DOHH2 (cell line): ENCODE measurements around the gene BCL2.

Source experiments
- H3F3A ChIP-seq: fragments of 200-600 bp; sonication (generic), shearing (Covaris generic); 2 replicates; pipeline ENCODE4 v1.6.0; 2016; ENCODE audit warnings: antibody characterized with exemption, mild to moderate bottlenecking; ENCODE audit not compliant: control insufficient read depth, insufficient read depth
- H3K27ac ChIP-seq: fragments of 200-600 bp; sonication (generic); 2 replicates; pipeline ENCODE4 v1.5.1; 2014; ENCODE audit warnings: low read depth, mild to moderate bottlenecking, low read length, moderate library complexity
- H3K27me3 ChIP-seq: fragments of 200-600 bp; sonication (generic); 2 replicates; pipeline ENCODE4 v1.6.1; 2014; ENCODE audit warnings: mild to moderate bottlenecking, low read length, mixed read lengths; ENCODE audit not compliant: control insufficient read depth
- H3K36me3 ChIP-seq: fragments of 200-600 bp; sonication (generic); 2 replicates; pipeline ENCODE4 v1.6.1; 2014; ENCODE audit warnings: mild to moderate bottlenecking, low read length, moderate library complexity, mixed read lengths; ENCODE audit not compliant: control insufficient read depth
- H3K4me1 ChIP-seq: fragments of 200-600 bp; sonication (generic); 2 replicates; pipeline ENCODE4 v1.6.1; 2014; ENCODE audit warnings: mild to moderate bottlenecking, low read length, mixed read lengths; ENCODE audit not compliant: control insufficient read depth
- H3K4me2 ChIP-seq: fragments of 200-600 bp; sonication (generic); 2 replicates; pipeline ENCODE4 v1.6.0; 2014; ENCODE audit warnings: mild to moderate bottlenecking, low read length, moderate library complexity
- H3K4me3 ChIP-seq: fragments of 200-600 bp; sonication (generic); 2 replicates; pipeline ENCODE4 v1.5.1; 2014; ENCODE audit warnings: mild to moderate bottlenecking, low read length, mixed read lengths
- H3K79me2 ChIP-seq: fragments of 200-600 bp; sonication (generic); 2 replicates; pipeline ENCODE4 v1.6.1; 2014; ENCODE audit warnings: mild to moderate bottlenecking, low read length, mixed read lengths; ENCODE audit not compliant: control insufficient read depth
- H3K9me2 ChIP-seq: fragments of 200-600 bp; sonication (generic); replicated peaks from 2 replicates; pipeline ENCODE4 v1.6.1; 2014; ENCODE audit warnings: mild to moderate bottlenecking, low read length, mixed read lengths; ENCODE audit not compliant: control insufficient read depth
- H3K9me3 ChIP-seq: fragments of 200-600 bp; sonication (generic); 2 replicates; pipeline ENCODE4 v1.6.1; 2014; ENCODE audit warnings: antibody characterized with exemption, low read length, mixed read lengths; ENCODE audit not compliant: control insufficient read depth, insufficient read depth
- H4K20me1 ChIP-seq: fragments of 200-600 bp; sonication (generic); 2 replicates; pipeline ENCODE4 v1.6.0; 2014; ENCODE audit warnings: low read depth, mild to moderate bottlenecking, antibody characterized with exemption, low read length, moderate library complexity; ENCODE audit not compliant: control insufficient read depth, insufficient read depth
- CTCF ChIP-seq: fragments of 200-600 bp; sonication (generic); IDR thresholded peaks from one replicate; pipeline ENCODE4 v1.5.1; 2014; ENCODE audit warnings: antibody characterized with exemption, mild to moderate bottlenecking, low read depth, low read length; ENCODE audit not compliant: poor library complexity, severe bottlenecking
- EZH2phosphoT487 ChIP-seq: fragments of 200-600 bp; sonication (generic); IDR thresholded peaks from 2 replicates; pipeline ENCODE4 v1.6.1; 2017; ENCODE audit warnings: borderline replicate concordance, mild to moderate bottlenecking, antibody characterized with exemption, low read length, moderate library complexity, mixed read lengths

Gene BCL2

GRCh38 chr18:63175264-63175663 is 144.3 kb downstream of the BCL2 start:
- Histone ChIP-seq H3K4me2 (no peak overlapping the region), H3K4me3 (no peak overlapping the region), H3K27me3 (no peaks in the 10 kb centered on the region), H3K79me2 (peaks cover 93% of the 10 kb centered on the region), H3K36me3 (peaks cover 34% of the 10 kb centered on the region), H3F3A (0 out of 2 replicates have a peak, but pooled peaks cover 6% of the 10 kb centered on the region), H3K9me2 (no peaks in the 10 kb centered on the region), H3K27ac (no peak overlapping the region), H3K4me1 (peaks cover 20% of the 10 kb centered on the region), H3K9me3 (no peaks in the 10 kb centered on the region), H4K20me1 (no peaks in the 10 kb centered on the region)
- TF ChIP-seq EZH2phosphoT487 (no peak), CTCF (no peak)

- Histone ChIP-seq H3K27ac (no peak overlapping the region), H3F3A (0 out of 2 replicates have a peak, but pooled peaks cover 6% of the 10 kb centered on the region), H3K4me3 (no peak overlapping the region), H3K79me2 (peaks cover 90% of the 10 kb centered on the region), H3K9me3 (no peaks in the 10 kb centered on the region), H3K27me3 (no peaks in the 10 kb centered on the region), H4K20me1 (no peaks in the 10 kb centered on the region), H3K4me2 (no peak overlapping the region), H3K4me1 (peaks cover 10% of the 10 kb centered on the region), H3K36me3 (peaks cover 31% of the 10 kb centered on the region), H3K9me2 (no peaks in the 10 kb centered on the region)
- TF ChIP-seq CTCF (no peak), EZH2phosphoT487 (no peak)
Measured at GRCh38 chr18:63173983-63174382, 145.6 kb downstream of the BCL2 start.

GRCh38 chr18:63169853-63170252 is 149.7 kb downstream of the BCL2 start:
- Histone ChIP-seq H3K79me2 (peaks cover 89% of the 10 kb centered on the region), H3K27me3 (no peaks in the 10 kb centered on the region), H3K4me2 (no peak overlapping the region), H3K9me2 (no peaks in the 10 kb centered on the region), H3F3A (0 out of 2 replicates have a peak, but pooled peaks cover 6% of the 10 kb centered on the region), H3K27ac (no peak overlapping the region), H3K4me1 (peaks cover 19% of the 10 kb centered on the region), H3K4me3 (no peak overlapping the region), H3K9me3 (no peaks in the 10 kb centered on the region), H4K20me1 (no peaks in the 10 kb centered on the region), H3K36me3 (peaks cover 39% of the 10 kb centered on the region)
- TF ChIP-seq CTCF = no peak
- TF ChIP-seq EZH2phosphoT487 = no peak
